Measurements from ENCODE around the gene PACRG. TPM values are rescaled to one million over a fixed set of nuclear protein-coding genes. Genes with fewer than 3 reads are reported as not detected.

The PACRG gene
- total RNA-seq, 1 donor = 1.4 TPM

- H2AFZ ChIP-seq (ENCODE audit: low read length) = peak overlapping the region; percentile 80
- peak overlapping the region; percentile 42 for H3K4me2 ChIP-seq (ENCODE audit: insufficient read depth, low read length)
- peak overlapping the region; percentile 39 for H3K27ac ChIP-seq (ENCODE audit: low read depth, low read length)
- H3K9me3 ChIP-seq (ENCODE audit: low read depth, low read length) = no peaks in the 10 kb centered on the region
- H3K79me2 ChIP-seq (ENCODE audit: insufficient read depth, low read length) = no peaks in the 10 kb centered on the region
- peaks cover 29% of the 10 kb centered on the region for H3K4me1 ChIP-seq (ENCODE audit: insufficient read depth, low read length)
- H3K4me3 ChIP-seq (ENCODE audit: insufficient read depth, low read length) = peak overlapping the region; percentile 24
- DNase-seq (ENCODE audit: insufficient read length, low spot score, missing footprints) = peak; percentile 93
- H4K20me1 ChIP-seq (ENCODE audit: insufficient read depth, low read length) = no peaks in the 10 kb centered on the region
- no peaks in the 10 kb centered on the region for H3K27me3 ChIP-seq (ENCODE audit: insufficient read depth, low read length)
- no peak for TF ChIP-seq CTCF (IDR thresholded peaks at IDR 0.05; ENCODE audit: extremely low read depth, low read depth, low read length)
- no peaks in the 10 kb centered on the region for H3K36me3 ChIP-seq (ENCODE audit: insufficient read depth, low read length)
Observed at GRCh38 chr6:163335671-163336545, 608.1 kb downstream of the PACRG start.

- no peaks in the 10 kb centered on the region for H3K36me3 ChIP-seq (ENCODE audit: insufficient read depth, low read length)
- no peak for DNase-seq (ENCODE audit: insufficient read length, low spot score, missing footprints)
- H3K27me3 ChIP-seq (ENCODE audit: insufficient read depth, low read length) = no peaks in the 10 kb centered on the region
- H3K27ac ChIP-seq (ENCODE audit: low read depth, low read length) = no peak overlapping the region
- TF ChIP-seq CTCF (IDR thresholded peaks at IDR 0.05; ENCODE audit: extremely low read depth, low read depth, low read length) = no peak
- peaks cover 29% of the 10 kb centered on the region for H3K4me1 ChIP-seq (ENCODE audit: insufficient read depth, low read length)
- no peak overlapping the region for H3K4me2 ChIP-seq (ENCODE audit: insufficient read depth, low read length)
- H3K79me2 ChIP-seq (ENCODE audit: insufficient read depth, low read length) = no peaks in the 10 kb centered on the region
- no peak overlapping the region for H2AFZ ChIP-seq (ENCODE audit: low read length)
- H3K4me3 ChIP-seq (ENCODE audit: insufficient read depth, low read length) = no peak overlapping the region
- H4K20me1 ChIP-seq (ENCODE audit: insufficient read depth, low read length) = no peaks in the 10 kb centered on the region
- no peaks in the 10 kb centered on the region for H3K9me3 ChIP-seq (ENCODE audit: low read depth, low read length)
Observed at GRCh38 chr6:163336961-163337360, 609.2 kb downstream of the PACRG start.

GRCh38 chr6:163337958-163338357 lies 610.2 kb downstream of the PACRG start:
- TF ChIP-seq CTCF (IDR thresholded peaks at IDR 0.05; ENCODE audit: extremely low read depth, low read depth, low read length) = no peak
- Histone ChIP-seq H3K27ac (ENCODE audit: low read depth, low read length) (no peak overlapping the region), H3K9me3 (ENCODE audit: low read depth, low read length) (no peaks in the 10 kb centered on the region), H3K36me3 (ENCODE audit: insufficient read depth, low read length) (no peaks in the 10 kb centered on the region), H3K4me2 (ENCODE audit: insufficient read depth, low read length) (no peak overlapping the region), H3K27me3 (ENCODE audit: insufficient read depth, low read length) (no peaks in the 10 kb centered on the region), H3K79me2 (ENCODE audit: insufficient read depth, low read length) (no peaks in the 10 kb centered on the region), H4K20me1 (ENCODE audit: insufficient read depth, low read length) (no peaks in the 10 kb centered on the region), H2AFZ (ENCODE audit: low read length) (no peak overlapping the region), H3K4me1 (ENCODE audit: insufficient read depth, low read length) (peaks cover 29% of the 10 kb centered on the region), H3K4me3 (ENCODE audit: insufficient read depth, low read length) (no peak overlapping the region)
- DNase-seq (ENCODE audit: insufficient read length, low spot score, missing footprints) = no peak

GRCh38 chr6:163338671-163339405 lies 611.1 kb downstream of the PACRG start:
- no peak for TF ChIP-seq CTCF (IDR thresholded peaks at IDR 0.05; ENCODE audit: extremely low read depth, low read depth, low read length)
- Histone ChIP-seq H3K4me2 (ENCODE audit: insufficient read depth, low read length) (peak overlapping the region; percentile 35), H3K36me3 (ENCODE audit: insufficient read depth, low read length) (no peaks in the 10 kb centered on the region), H3K9me3 (ENCODE audit: low read depth, low read length) (no peaks in the 10 kb centered on the region), H3K4me3 (ENCODE audit: insufficient read depth, low read length) (no peak overlapping the region), H3K27ac (ENCODE audit: low read depth, low read length) (peak overlapping the region; percentile 26), H3K4me1 (ENCODE audit: insufficient read depth, low read length) (peaks cover 24% of the 10 kb centered on the region), H4K20me1 (ENCODE audit: insufficient read depth, low read length) (no peaks in the 10 kb centered on the region), H3K27me3 (ENCODE audit: insufficient read depth, low read length) (no peaks in the 10 kb centered on the region), H3K79me2 (ENCODE audit: insufficient read depth, low read length) (no peaks in the 10 kb centered on the region), H2AFZ (ENCODE audit: low read length) (peak overlapping the region; percentile 40)
- DNase-seq (ENCODE audit: insufficient read length, low spot score, missing footprints) = peak; percentile 88
